GM06990 (cell line): ENCODE results near the gene CCDC171.

Experiments used
- DNase-seq: peaks from one replicate; pipeline ENCODE4 v3.0.0-alpha.2; 2011; ENCODE audit not compliant: insufficient read length; ENCODE audit errors: extremely low read depth
- H3K27me3 ChIP-seq: replicated peaks from 2 replicates; pipeline ENCODE4 v1.6.0; 2011; ENCODE audit warnings: low read length; ENCODE audit not compliant: control insufficient read depth, insufficient read depth
- H3K36me3 ChIP-seq: 2 replicates; pipeline ENCODE4 v1.5.1; 2011; ENCODE audit warnings: low read length; ENCODE audit not compliant: control insufficient read depth, insufficient read depth
- H3K4me3 ChIP-seq: replicated peaks from 2 replicates; pipeline ENCODE4 v1.5.1; 2011; ENCODE audit warnings: low read depth, mild to moderate bottlenecking, control low read depth, low read length
- TF ChIP-seq, protein P1 (sequence below): IDR thresholded peaks from 2 replicates; pipeline ENCODE4 v1.5.1; 2011; ENCODE audit warnings: low read length, control low read depth, mild to moderate bottlenecking, inconsistent platforms; ENCODE audit not compliant: insufficient read depth, poor library complexity, severe bottlenecking

The CCDC171 gene

GRCh38 chr9:15761551-15761950, 208.7 kb downstream of the CCDC171 start:
- TF ChIP-seq, protein P1, sequence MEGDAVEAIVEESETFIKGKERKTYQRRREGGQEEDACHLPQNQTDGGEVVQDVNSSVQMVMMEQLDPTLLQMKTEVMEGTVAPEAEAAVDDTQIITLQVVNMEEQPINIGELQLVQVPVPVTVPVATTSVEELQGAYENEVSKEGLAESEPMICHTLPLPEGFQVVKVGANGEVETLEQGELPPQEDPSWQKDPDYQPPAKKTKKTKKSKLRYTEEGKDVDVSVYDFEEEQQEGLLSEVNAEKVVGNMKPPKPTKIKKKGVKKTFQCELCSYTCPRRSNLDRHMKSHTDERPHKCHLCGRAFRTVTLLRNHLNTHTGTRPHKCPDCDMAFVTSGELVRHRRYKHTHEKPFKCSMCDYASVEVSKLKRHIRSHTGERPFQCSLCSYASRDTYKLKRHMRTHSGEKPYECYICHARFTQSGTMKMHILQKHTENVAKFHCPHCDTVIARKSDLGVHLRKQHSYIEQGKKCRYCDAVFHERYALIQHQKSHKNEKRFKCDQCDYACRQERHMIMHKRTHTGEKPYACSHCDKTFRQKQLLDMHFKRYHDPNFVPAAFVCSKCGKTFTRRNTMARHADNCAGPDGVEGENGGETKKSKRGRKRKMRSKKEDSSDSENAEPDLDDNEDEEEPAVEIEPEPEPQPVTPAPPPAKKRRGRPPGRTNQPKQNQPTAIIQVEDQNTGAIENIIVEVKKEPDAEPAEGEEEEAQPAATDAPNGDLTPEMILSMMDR, result no peak
- Histone ChIP-seq H3K4me3 (no peak overlapping the region), H3K36me3 (no peaks in the 10 kb centered on the region), H3K27me3 (no peaks in the 10 kb centered on the region)
- DNase-seq, result no peak

DNA sequence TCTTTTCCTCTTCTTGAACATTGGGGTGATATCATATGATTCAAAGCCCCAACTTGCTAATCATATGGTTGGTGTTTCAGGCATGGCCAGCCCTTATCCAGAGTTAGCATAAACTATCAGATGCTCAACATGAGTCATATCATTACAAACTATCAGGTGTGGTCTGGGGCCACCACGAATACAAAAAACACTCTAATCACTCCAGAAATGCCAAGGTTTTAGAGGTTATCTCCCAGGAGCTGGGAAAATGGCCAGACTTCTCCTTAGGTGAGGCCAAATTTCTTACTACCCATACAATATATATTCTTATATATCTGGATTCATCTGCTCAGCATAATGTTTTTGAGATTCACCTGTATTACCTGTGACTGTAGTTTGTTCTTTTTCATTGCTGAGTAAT, 210.5 kb downstream of the CCDC171 start:
- TF ChIP-seq, protein P1, result no peak
- H3K36me3 ChIP-seq, result no peaks in the 10 kb centered on the region

GRCh38 chr9:15764131-15764530, 211.3 kb downstream of the CCDC171 start:
- no peak overlapping the region for H3K4me3 ChIP-seq
- DNase-seq, result no peak
- H3K27me3 ChIP-seq, result no peaks in the 10 kb centered on the region
- TF ChIP-seq, protein P1, result no peak
- no peaks in the 10 kb centered on the region for H3K36me3 ChIP-seq

More for the DNA sequence above, 210.5 kb downstream of the CCDC171 start:
- Histone ChIP-seq H3K27me3 (no peaks in the 10 kb centered on the region), H3K4me3 (no peak overlapping the region)
- DNase-seq, result no peak

GRCh38 chr9:15769547-15769946, 216.7 kb downstream of the CCDC171 start:
- TF ChIP-seq, protein P1, result no peak
- Histone ChIP-seq H3K36me3 (no peaks in the 10 kb centered on the region), H3K27me3 (no peaks in the 10 kb centered on the region), H3K4me3 (no peak overlapping the region)
- DNase-seq, result no peak

- H3K27me3 ChIP-seq, result no peaks in the 10 kb centered on the region
- DNase-seq, result no peak
- no peaks in the 10 kb centered on the region for H3K36me3 ChIP-seq
- TF ChIP-seq, protein P1, result no peak
- no peak overlapping the region for H3K4me3 ChIP-seq
Measured at GRCh38 chr9:15778861-15779260, 226.0 kb downstream of the CCDC171 start.

DNA sequence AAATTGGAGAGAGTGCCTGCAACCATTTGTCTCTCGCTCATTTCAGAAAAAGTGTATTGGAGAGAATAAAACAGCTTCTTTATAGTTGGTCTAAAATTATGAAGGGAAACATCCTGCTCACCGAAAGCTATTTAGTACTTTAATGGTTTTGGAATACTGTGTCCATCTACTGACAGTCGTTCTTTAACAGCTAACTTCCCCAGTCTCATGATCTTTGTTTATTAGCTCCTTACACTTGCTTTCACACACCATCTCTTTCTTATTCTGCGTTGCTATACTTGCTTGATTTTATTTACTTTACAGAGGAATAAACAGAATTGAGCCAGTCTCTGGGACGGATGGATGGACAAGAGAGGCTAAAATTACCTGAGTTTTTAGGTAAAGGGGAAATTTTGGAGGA, 229.3 kb downstream of the CCDC171 start:
- H3K27me3 ChIP-seq, result no peaks in the 10 kb centered on the region
- H3K36me3 ChIP-seq, result no peaks in the 10 kb centered on the region
- TF ChIP-seq, protein P1, result no peak
- no peak overlapping the region for H3K4me3 ChIP-seq
- DNase-seq, result no peak
